HepG2 (cell line): ENCODE data around the gene LRRC43. TPM values are rescaled to one million over a fixed set of nuclear protein-coding genes. Genes with fewer than 3 reads are reported as not detected.

Source experiments
- ADNP ChIP-seq: sonication (generic); formaldehyde crosslinking; IDR thresholded peaks from 2 replicates; pipeline ENCODE4 v1.4.0; 2020; ENCODE audit warnings: missing genetic modification reagents
- ARNTL ChIP-seq: sonication (generic); formaldehyde crosslinking; IDR thresholded peaks from 2 replicates; pipeline ENCODE4 v1.4.0; 2020; ENCODE audit warnings: mild to moderate bottlenecking, missing genetic modification reagents
- ATAD3A ChIP-seq: sonication (generic); formaldehyde crosslinking; IDR thresholded peaks from 2 replicates; pipeline ENCODE4 v1.4.0; 2020; ENCODE audit warnings: missing genetic modification reagents
- ATF7 ChIP-seq, 2 experiments: fragments of 450-650 bp in 1 of 2; sonication (generic) in 1 of 2; formaldehyde crosslinking in 1 of 2; IDR thresholded peaks; 2 replicates each; pipeline versions ENCODE4 v1.4.0 to v1.6.1; 2016 to 2020; ENCODE audit warnings: antibody characterized with exemption in 1 of 2, mild to moderate bottlenecking in 1 of 2, missing genetic modification reagents in 1 of 2
- CBX5 ChIP-seq: sonication (generic); formaldehyde crosslinking; IDR thresholded peaks from 2 replicates; pipeline ENCODE4 v1.4.0; 2020; ENCODE audit warnings: missing genetic modification reagents, borderline replicate concordance
- CHD2 ChIP-seq: IDR thresholded peaks from 2 replicates; pipeline ENCODE4 v1.6.1; 2011; ENCODE audit warnings: low read depth, low read length, improper control_type of control experiment
- HNRNPUL1 ChIP-seq: fragments of 200-400 bp; formaldehyde crosslinking; IDR thresholded peaks from 2 replicates; pipeline ENCODE4 v1.6.1; 2017; ENCODE audit warnings: low read depth, mild to moderate bottlenecking, low read length, moderate library complexity
- KLF6 ChIP-seq: IDR thresholded peaks from 2 replicates; pipeline ENCODE4 v1.8.0; 2016; ENCODE audit warnings: missing biosample characterization, missing genetic modification reagents
- MBD4 ChIP-seq: IDR thresholded peaks from 2 replicates; pipeline ENCODE4 v1.6.1; 2012; ENCODE audit warnings: low read length, inconsistent platforms, borderline replicate concordance
- MED8 ChIP-seq: sonication (generic); formaldehyde crosslinking; IDR thresholded peaks from 2 replicates; pipeline ENCODE4 v1.8.1; 2023; ENCODE audit warnings: mild to moderate bottlenecking, missing genetic modification reagents; ENCODE audit not compliant: insufficient replicate concordance
- MEIS1 ChIP-seq: sonication (generic); formaldehyde crosslinking; IDR thresholded peaks from 2 replicates; pipeline ENCODE4 v1.9.0; 2021; ENCODE audit warnings: mild to moderate bottlenecking, missing genetic modification reagents, moderate library complexity, borderline replicate concordance
- MZF1 ChIP-seq: sonication (generic); formaldehyde crosslinking; IDR thresholded peaks from 2 replicates; pipeline ENCODE4 v1.8.1; 2023; ENCODE audit warnings: mild to moderate bottlenecking, missing genetic modification reagents, borderline replicate concordance
- NR2F1 ChIP-seq, 2 experiments: fragments of 450-650 bp in 1 of 2; formaldehyde crosslinking in 1 of 2; IDR thresholded peaks; 2 replicates each; pipeline versions ENCODE4 v1.5.0 to v1.6.1; 2016 to 2020; ENCODE audit warnings: mild to moderate bottlenecking in 1 of 2, missing compliant biosample characterization in 1 of 2, missing genetic modification reagents in 1 of 2, moderate library complexity in 1 of 2
- RAD51 ChIP-seq: fragments of 450-650 bp; IDR thresholded peaks from 2 replicates; pipeline ENCODE4 v1.6.1; 2016; ENCODE audit warnings: borderline replicate concordance
- SP1 ChIP-seq, 2 experiments: fragments of 450-650 bp in 1 of 2; sonication (generic) in 1 of 2; formaldehyde crosslinking in 1 of 2; IDR thresholded peaks; 2 replicates each; pipeline versions ENCODE4 v1.4.0 to v1.6.1; 2016 to 2020; ENCODE audit warnings: missing genetic modification reagents in 1 of 2
- TEAD2 ChIP-seq: sonication (generic); formaldehyde crosslinking; IDR thresholded peaks from 2 replicates; pipeline ENCODE4 v1.9.0; 2021; ENCODE audit warnings: missing genetic modification reagents
- ZMAT3 ChIP-seq: sonication (generic); formaldehyde crosslinking; conservative IDR thresholded peaks from 2 replicates; pipeline ENCODE4 v1.7.0; 2021; ENCODE audit warnings: missing genetic modification reagents
- ZNF30 ChIP-seq: sonication (generic); formaldehyde crosslinking; IDR thresholded peaks from 2 replicates; pipeline ENCODE4 v1.5.0; 2020; ENCODE audit warnings: mild to moderate bottlenecking, missing genetic modification reagents
- ZNF331 ChIP-seq: sonication (generic); formaldehyde crosslinking; IDR thresholded peaks from 2 replicates; pipeline ENCODE4 v1.4.0; 2020; ENCODE audit warnings: missing genetic modification reagents
- ZNF432 ChIP-seq: sonication (generic); formaldehyde crosslinking; IDR thresholded peaks from 2 replicates; pipeline ENCODE4 v1.5.0; 2020; ENCODE audit warnings: missing genetic modification reagents, mild to moderate bottlenecking, borderline replicate concordance
- ZNF44 ChIP-seq: sonication (generic); formaldehyde crosslinking; IDR thresholded peaks from 2 replicates; pipeline ENCODE4 v1.5.1; 2020; ENCODE audit warnings: mild to moderate bottlenecking, missing genetic modification reagents
- ZNF703 ChIP-seq: sonication (generic); formaldehyde crosslinking; IDR thresholded peaks from 2 replicates; pipeline ENCODE4 v1.5.1; 2020; ENCODE audit warnings: missing genetic modification reagents, mild to moderate bottlenecking, moderate library complexity, borderline replicate concordance
- polyA plus RNA-seq, 8 experiments: library from polyadenylated mRNA; depleted of rRNA in 3 of 8; stranded (reverse) in 7 of 8; unstranded in 1 of 8; fragments of >200 nt; fragmentation: Illumina TruSeq in 4 of 8; extraction: Trizol in 4 of 8; gene quantifications; 2 replicates each; pipeline versions ENCODE4 v1.2.1 to v1.2.3, GENCODE V29; 2011 to 2016; ENCODE audit warnings: low read depth in 4 of 8, missing spikeins in 1 of 8, mixed read lengths in 1 of 8; ENCODE audit not compliant: insufficient read depth in 1 of 8
- total RNA-seq, 5 experiments: library from RNA; depleted of rRNA; stranded (reverse); fragments of >200 nt; fragmentation: Illumina TruSeq; extraction: Trizol; gene quantifications; 2 replicates each; pipeline ENCODE4 v1.2.3, GENCODE V29; 2016; ENCODE audit warnings: low read depth in 1 of 5
- TF ChIP-seq, protein P1 (sequence below): sonication (generic); formaldehyde crosslinking; IDR thresholded peaks from 2 replicates; pipeline ENCODE4 v1.4.0; 2020; ENCODE audit warnings: missing genetic modification reagents
- TF ChIP-seq, protein P2 (sequence below): sonication (generic); formaldehyde crosslinking; IDR thresholded peaks from 2 replicates; pipeline ENCODE4 v1.4.0; 2020; ENCODE audit warnings: missing genetic modification reagents

The LRRC43 gene
- total and polyA plus RNA-seq, 2 of the 13 experiments (the other 11 are each of a cell fraction or from before 2014, with no cell fraction given): not detected

DNA sequence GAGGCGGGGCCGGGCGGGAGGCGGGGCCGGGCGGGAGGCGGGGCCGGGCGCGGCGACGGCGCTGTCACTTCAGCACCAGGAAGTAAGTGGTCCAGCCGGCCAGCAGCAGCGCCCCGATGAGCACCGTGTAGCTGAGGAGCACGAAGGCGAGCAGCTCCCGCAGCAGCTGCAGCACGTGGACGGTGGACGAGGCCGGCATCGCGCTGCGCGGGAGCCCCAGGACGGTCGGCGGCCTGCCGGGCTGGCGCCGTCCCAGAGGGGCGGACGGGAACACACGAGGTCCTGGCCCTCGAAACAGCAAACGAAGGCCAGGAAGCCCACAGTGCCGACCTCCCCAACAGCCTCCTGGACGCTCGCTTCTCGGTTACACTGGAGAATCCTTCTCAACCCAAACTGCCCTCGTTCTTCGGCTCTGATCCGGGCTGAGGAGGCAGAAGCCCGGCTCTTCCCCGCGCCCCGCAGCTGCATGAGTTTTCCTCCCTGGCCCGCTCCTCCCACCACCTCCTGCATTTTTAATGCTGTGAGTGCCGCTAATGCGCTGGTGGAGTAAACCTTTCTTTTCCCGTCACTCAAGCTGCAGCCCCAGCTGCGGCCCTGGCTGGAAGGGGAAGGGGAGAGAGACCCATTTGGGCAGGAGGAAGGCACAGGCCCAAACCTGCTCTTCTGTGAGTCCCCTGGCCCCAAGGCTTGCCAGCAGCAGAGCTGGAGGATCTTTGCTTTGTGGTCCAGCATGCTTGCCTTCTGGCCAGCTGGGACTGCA, 43.6 kb downstream of the LRRC43 start (continued):
- TF ChIP-seq ADNP (CRISPR knock-in tag) (no peak), MZF1 (no peak), HNRNPUL1 (no peak), ARNTL (CRISPR knock-in tag) (no peak; the same call in 1 of the 2 replicates), KLF6 (CRISPR knock-in tag) (no peak; the same call in 1 of the 2 replicates), RAD51 (no peak), TEAD2 (CRISPR knock-in tag) (peak; percentile 97), ZNF44 (CRISPR knock-in tag) (no peak), ZNF331 (peak; percentile 83), ATF7 (IDR thresholded peaks at IDR 0.05) (no peak), ATF7 (CRISPR knock-in tag; IDR thresholded peaks at IDR 0.05) (no peak), NR2F1 (CRISPR knock-in tag; IDR thresholded peaks at IDR 0.05) (no peak), ZNF703 (CRISPR knock-in tag) (no peak; the same call in 1 of the 2 replicates), ZNF432 (no peak), MED8 (CRISPR knock-in tag) (no peak), MBD4 (no peak), MEIS1 (no peak), ZNF30 (CRISPR knock-in tag) (peak; percentile 96), SP1 (IDR thresholded peaks at IDR 0.05) (no peak), SP1 (CRISPR knock-in tag; IDR thresholded peaks at IDR 0.05) (no peak; the same call in 1 of the 2 replicates), ATAD3A (no peak), ZMAT3 (peak; percentile 98), CBX5 (CRISPR knock-in tag) (no peak; the same call in 1 of the 2 replicates), CHD2 (no peak)
- TF ChIP-seq, protein P1, sequence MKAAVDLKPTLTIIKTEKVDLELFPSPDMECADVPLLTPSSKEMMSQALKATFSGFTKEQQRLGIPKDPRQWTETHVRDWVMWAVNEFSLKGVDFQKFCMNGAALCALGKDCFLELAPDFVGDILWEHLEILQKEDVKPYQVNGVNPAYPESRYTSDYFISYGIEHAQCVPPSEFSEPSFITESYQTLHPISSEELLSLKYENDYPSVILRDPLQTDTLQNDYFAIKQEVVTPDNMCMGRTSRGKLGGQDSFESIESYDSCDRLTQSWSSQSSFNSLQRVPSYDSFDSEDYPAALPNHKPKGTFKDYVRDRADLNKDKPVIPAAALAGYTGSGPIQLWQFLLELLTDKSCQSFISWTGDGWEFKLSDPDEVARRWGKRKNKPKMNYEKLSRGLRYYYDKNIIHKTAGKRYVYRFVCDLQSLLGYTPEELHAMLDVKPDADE (CRISPR knock-in tag): peak; percentile 98
- TF ChIP-seq, protein P2, sequence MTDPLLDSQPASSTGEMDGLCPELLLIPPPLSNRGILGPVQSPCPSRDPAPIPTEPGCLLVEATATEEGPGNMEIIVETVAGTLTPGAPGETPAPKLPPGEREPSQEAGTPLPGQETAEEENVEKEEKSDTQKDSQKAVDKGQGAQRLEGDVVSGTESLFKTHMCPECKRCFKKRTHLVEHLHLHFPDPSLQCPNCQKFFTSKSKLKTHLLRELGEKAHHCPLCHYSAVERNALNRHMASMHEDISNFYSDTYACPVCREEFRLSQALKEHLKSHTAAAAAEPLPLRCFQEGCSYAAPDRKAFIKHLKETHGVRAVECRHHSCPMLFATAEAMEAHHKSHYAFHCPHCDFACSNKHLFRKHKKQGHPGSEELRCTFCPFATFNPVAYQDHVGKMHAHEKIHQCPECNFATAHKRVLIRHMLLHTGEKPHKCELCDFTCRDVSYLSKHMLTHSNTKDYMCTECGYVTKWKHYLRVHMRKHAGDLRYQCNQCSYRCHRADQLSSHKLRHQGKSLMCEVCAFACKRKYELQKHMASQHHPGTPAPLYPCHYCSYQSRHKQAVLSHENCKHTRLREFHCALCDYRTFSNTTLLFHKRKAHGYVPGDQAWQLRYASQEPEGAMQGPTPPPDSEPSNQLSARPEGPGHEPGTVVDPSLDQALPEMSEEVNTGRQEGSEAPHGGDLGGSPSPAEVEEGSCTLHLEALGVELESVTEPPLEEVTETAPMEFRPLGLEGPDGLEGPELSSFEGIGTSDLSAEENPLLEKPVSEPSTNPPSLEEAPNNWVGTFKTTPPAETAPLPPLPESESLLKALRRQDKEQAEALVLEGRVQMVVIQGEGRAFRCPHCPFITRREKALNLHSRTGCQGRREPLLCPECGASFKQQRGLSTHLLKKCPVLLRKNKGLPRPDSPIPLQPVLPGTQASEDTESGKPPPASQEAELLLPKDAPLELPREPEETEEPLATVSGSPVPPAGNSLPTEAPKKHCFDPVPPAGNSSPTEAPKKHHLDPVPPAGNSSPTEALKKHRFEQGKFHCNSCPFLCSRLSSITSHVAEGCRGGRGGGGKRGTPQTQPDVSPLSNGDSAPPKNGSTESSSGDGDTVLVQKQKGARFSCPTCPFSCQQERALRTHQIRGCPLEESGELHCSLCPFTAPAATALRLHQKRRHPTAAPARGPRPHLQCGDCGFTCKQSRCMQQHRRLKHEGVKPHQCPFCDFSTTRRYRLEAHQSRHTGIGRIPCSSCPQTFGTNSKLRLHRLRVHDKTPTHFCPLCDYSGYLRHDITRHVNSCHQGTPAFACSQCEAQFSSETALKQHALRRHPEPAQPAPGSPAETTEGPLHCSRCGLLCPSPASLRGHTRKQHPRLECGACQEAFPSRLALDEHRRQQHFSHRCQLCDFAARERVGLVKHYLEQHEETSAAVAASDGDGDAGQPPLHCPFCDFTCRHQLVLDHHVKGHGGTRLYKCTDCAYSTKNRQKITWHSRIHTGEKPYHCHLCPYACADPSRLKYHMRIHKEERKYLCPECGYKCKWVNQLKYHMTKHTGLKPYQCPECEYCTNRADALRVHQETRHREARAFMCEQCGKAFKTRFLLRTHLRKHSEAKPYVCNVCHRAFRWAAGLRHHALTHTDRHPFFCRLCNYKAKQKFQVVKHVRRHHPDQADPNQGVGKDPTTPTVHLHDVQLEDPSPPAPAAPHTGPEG: peak; percentile 77; the same call in 1 of the 2 replicates
